Caco-2 (cell line): ENCODE results near the gene MAN1A1. TPM values are rescaled to one million over a fixed set of nuclear protein-coding genes. Genes with fewer than 3 reads are reported as not detected.

ENCODE experiments used
- BruUV-seq: library from RNA; stranded (reverse); fragments of 400-500 nt; replicated peaks from 2 replicates; lab custom pipeline; 2021; lab: Mats Ljungman, UMichigan
- CTCF ChIA-PET: fragments of 300-600 bp; sonication (Branson Sonifier 250); formaldehyde crosslinking; loops from one replicate; lab custom pipeline; 2022; ENCODE audit warnings: antibody characterized with exemption; lab: Charles Lee
- POLR2A ChIA-PET: fragments of 300-600 bp; sonication (Branson Sonifier 250); formaldehyde crosslinking; loops from one replicate; lab custom pipeline; 2022; ENCODE audit warnings: antibody characterized with exemption; lab: Charles Lee
- DNase-seq, 2 experiments: peaks; one replicate each; pipeline versions ENCODE4 v3.0.0 to v3.0.0-alpha.2; 2020 to 2022
- H3K27me3 ChIP-seq: replicated peaks from 2 replicates; pipeline ENCODE4 v1.6.0; 2011; ENCODE audit warnings: low read length; ENCODE audit not compliant: control insufficient read depth, insufficient read depth
- H3K36me3 ChIP-seq: 2 replicates; pipeline ENCODE4 v1.5.1; 2011; ENCODE audit warnings: low read length; ENCODE audit not compliant: control insufficient read depth, insufficient read depth
- H3K4me1 ChIP-seq: fragments of 250-450 bp; sonication (Bioruptor Pico); 2 replicates; pipeline ENCODE4 v1.5.1; 2020; ENCODE audit warnings: mild to moderate bottlenecking
- H3K4me3 ChIP-seq: 2 replicates; pipeline ENCODE4 v1.5.1; 2011; ENCODE audit warnings: low read depth, mild to moderate bottlenecking, control low read depth, low read length
- H3K9me3 ChIP-seq: fragments of 250-450 bp; sonication (Bioruptor Pico); 2 replicates; pipeline ENCODE4 v1.5.1; 2020; ENCODE audit warnings: mild to moderate bottlenecking, moderate library complexity
- H3K27ac Mint-ChIP-seq: one replicate; pipeline ENCODE4 v1.8.0; 2022; ENCODE audit warnings: mixed read lengths; ENCODE audit not compliant: unreplicated experiment
- H3K27me3 Mint-ChIP-seq: one replicate; pipeline ENCODE4 v1.8.0; 2022; ENCODE audit warnings: mixed read lengths; ENCODE audit not compliant: insufficient read depth, unreplicated experiment
- H3K36me3 Mint-ChIP-seq: one replicate; pipeline ENCODE4 v1.8.0; 2022; ENCODE audit warnings: mild to moderate bottlenecking, mixed read lengths; ENCODE audit not compliant: insufficient read depth, unreplicated experiment
- H3K4me1 Mint-ChIP-seq: one replicate; pipeline ENCODE4 v1.8.0; 2022; ENCODE audit warnings: low read depth, mixed read lengths; ENCODE audit not compliant: unreplicated experiment
- H3K4me3 Mint-ChIP-seq: one replicate; pipeline ENCODE4 v1.8.0; 2022; ENCODE audit warnings: mild to moderate bottlenecking, moderate library complexity, mixed read lengths; ENCODE audit not compliant: unreplicated experiment
- H3K9me3 Mint-ChIP-seq: one replicate; pipeline ENCODE4 v1.8.0; 2022; ENCODE audit warnings: mixed read lengths; ENCODE audit not compliant: unreplicated experiment
- intact Hi-C: fragments of 100-400 bp; cut with micrococcal nuclease; formaldehyde crosslinking; loops from one replicate; pipeline ENCODE4 v1.10.0; 2022; ENCODE audit not compliant: unreplicated experiment
- total RNA-seq: library from RNA; stranded (reverse); gene quantifications from 2 replicates; pipeline ENCODE4 v1.2.3, GENCODE V29; 2022
- TF ChIP-seq, protein P1 (sequence below), 2 experiments: fragments of 200-600 bp in 1 of 2; IDR thresholded peaks; 1 replicate in 1 of 2; 2 replicates in 1 of 2; pipeline versions ENCODE4 v1.5.1 to v1.8.0; 2011 to 2022; ENCODE audit warnings: antibody characterized with exemption in 1 of 2, control low read depth in 1 of 2, inconsistent platforms in 1 of 2, low read depth in 1 of 2, low read length in 1 of 2, mild to moderate bottlenecking in 1 of 2, moderate library complexity in 1 of 2; ENCODE audit not compliant: insufficient read depth in 1 of 2, severe bottlenecking in 1 of 2, unreplicated experiment in 1 of 2

Gene MAN1A1
- total RNA-seq, 1 experiment from 2014 or later, result 28.7 TPM

DNA sequence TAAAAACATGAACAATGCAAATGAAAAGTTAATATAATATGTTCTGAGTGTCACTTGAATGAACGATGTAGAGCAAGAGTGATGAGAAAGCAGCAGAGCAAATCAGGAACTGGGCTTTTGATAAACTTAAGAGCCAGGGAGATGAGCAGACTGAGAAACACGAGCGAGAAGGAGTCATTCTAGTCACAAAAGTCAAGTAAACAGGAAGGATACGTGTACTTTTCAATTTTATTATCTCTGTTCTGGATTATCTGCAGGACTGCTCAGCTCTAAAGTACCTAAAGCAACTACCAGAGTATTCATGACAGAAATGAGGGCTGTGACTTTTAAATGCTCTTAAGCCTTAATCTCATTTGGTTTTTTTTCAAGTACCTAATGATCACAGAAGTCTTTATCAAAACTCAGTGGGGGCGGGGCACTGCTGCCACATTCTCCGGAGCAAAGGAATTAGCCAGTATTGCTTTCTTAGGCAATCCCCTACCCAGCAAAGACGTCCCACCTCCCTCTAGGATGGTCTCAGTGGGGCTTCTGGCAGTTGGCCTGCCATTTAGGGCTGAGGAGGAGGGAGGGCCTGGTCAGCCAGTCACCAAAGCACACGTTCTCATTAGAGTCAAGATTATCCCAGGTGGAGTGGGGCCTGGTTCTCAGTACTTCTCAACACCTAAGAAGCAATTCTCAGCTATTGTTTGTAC is 8.6 kb downstream of the MAN1A1 start:
- Mint-ChIP-seq H3K9me3 (no peaks in the 10 kb centered on the region), H3K4me1 (peaks cover under 1% of the 10 kb centered on the region), H3K27me3 (no peaks in the 10 kb centered on the region), H3K4me3 (no peak overlapping the region), H3K36me3 (peaks cover 15% of the 10 kb centered on the region), H3K27ac (no peak overlapping the region)
- Histone ChIP-seq H3K27me3 (no peaks in the 10 kb centered on the region), H3K4me3 (no peak overlapping the region), H3K9me3 (no peaks in the 10 kb centered on the region), H3K4me1 (peaks cover 10% of the 10 kb centered on the region), H3K36me3 (peaks cover 1% of the 10 kb centered on the region; the same call in 1 of the 2 replicates)
- DNase-seq, result no peak
- ChIA-PET POLR2A (no interaction called here), CTCF (no interaction called here)
- intact Hi-C loops, result loop anchor here (10.0 kb wide), 1 partner anchor 376 kb away; no protein-coding TSS in a partner anchor
- TF ChIP-seq, protein P1, sequence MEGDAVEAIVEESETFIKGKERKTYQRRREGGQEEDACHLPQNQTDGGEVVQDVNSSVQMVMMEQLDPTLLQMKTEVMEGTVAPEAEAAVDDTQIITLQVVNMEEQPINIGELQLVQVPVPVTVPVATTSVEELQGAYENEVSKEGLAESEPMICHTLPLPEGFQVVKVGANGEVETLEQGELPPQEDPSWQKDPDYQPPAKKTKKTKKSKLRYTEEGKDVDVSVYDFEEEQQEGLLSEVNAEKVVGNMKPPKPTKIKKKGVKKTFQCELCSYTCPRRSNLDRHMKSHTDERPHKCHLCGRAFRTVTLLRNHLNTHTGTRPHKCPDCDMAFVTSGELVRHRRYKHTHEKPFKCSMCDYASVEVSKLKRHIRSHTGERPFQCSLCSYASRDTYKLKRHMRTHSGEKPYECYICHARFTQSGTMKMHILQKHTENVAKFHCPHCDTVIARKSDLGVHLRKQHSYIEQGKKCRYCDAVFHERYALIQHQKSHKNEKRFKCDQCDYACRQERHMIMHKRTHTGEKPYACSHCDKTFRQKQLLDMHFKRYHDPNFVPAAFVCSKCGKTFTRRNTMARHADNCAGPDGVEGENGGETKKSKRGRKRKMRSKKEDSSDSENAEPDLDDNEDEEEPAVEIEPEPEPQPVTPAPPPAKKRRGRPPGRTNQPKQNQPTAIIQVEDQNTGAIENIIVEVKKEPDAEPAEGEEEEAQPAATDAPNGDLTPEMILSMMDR (IDR thresholded peaks at IDR 0.05; ENCODE audit: insufficient read depth in 1 of 2, low read depth in 1 of 2, low read length in 1 of 2, severe bottlenecking in 1 of 2, unreplicated experiment in 1 of 2), result no peak
- no TSS peak for BruUV-seq

DNA sequence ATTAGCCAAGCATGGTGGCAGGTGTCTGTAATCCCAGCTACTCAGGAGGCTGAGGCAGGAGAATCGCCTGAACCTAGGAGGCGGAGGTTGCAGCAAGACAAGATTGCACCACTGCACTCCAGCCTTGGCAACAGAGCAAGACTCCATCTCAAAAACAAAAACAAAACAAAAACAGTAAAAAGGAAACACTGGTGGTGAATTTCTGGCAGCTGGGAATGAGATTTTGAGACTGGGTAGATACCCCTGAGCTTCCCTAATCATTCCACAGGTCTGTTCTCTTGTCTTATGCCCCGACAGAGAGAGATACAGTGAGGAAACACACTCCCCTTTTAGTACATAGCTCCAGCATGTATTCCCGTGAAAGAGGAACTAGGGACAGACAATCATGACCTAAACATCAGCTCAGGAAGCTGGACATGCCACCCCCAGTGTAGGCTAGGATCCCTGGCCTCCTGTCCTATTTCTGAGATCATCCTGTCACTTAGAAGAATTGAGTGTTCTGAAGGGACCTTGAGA is 9.6 kb downstream of the MAN1A1 start:
- H3K27me3 Mint-ChIP-seq, result no peaks in the 10 kb centered on the region
- no TSS peak for BruUV-seq
- no peak for DNase-seq
- peaks cover 15% of the 10 kb centered on the region for H3K36me3 Mint-ChIP-seq
- no peak overlapping the region for H3K4me3 Mint-ChIP-seq
- TF ChIP-seq, protein P1 (IDR thresholded peaks at IDR 0.05; ENCODE audit: insufficient read depth in 1 of 2, low read depth in 1 of 2, low read length in 1 of 2, severe bottlenecking in 1 of 2, unreplicated experiment in 1 of 2), result no peak
- H3K4me3 ChIP-seq, result no peak overlapping the region
- no peaks in the 10 kb centered on the region for H3K27me3 ChIP-seq
- POLR2A ChIA-PET, result no interaction called here
- H3K4me1 Mint-ChIP-seq, result no peaks in the 10 kb centered on the region
- no peaks in the 10 kb centered on the region for H3K9me3 ChIP-seq
- intact Hi-C loops, result loop anchor here (10.0 kb wide), 1 partner anchor 375 kb away; no protein-coding TSS in a partner anchor
- H3K36me3 ChIP-seq, result peaks cover 1% of the 10 kb centered on the region; the same call in 1 of the 2 replicates
- no peaks in the 10 kb centered on the region for H3K9me3 Mint-ChIP-seq
- peaks cover 10% of the 10 kb centered on the region for H3K4me1 ChIP-seq
- CTCF ChIA-PET, result no interaction called here
- no peak overlapping the region for H3K27ac Mint-ChIP-seq

DNA sequence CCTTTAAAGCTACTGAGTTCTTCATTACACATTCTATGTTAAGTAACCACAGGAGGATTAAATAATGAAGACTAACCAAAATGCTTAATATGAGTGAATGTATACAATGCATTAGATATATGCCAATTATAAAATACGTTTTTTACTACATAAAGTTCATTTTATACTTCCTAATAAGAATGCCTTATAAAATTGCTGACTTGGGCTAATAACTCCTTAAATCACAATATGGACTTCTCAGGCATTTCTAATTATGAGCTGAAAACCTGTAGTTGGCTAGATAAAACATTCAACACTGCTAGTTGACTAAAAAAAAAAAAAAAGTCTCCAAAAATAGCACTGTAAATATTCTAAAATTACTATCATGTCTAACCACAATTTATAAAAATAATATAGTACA is 11.8 kb downstream of the MAN1A1 start:
- Histone ChIP-seq H3K4me1 (peaks cover 6% of the 10 kb centered on the region), H3K9me3 (no peaks in the 10 kb centered on the region), H3K27me3 (no peaks in the 10 kb centered on the region), H3K36me3 (peaks cover 1% of the 10 kb centered on the region; the same call in 1 of the 2 replicates), H3K4me3 (no peak overlapping the region)
- DNase-seq, result no peak
- TF ChIP-seq, protein P1 (IDR thresholded peaks at IDR 0.05; ENCODE audit: insufficient read depth in 1 of 2, low read depth in 1 of 2, low read length in 1 of 2, severe bottlenecking in 1 of 2, unreplicated experiment in 1 of 2), result no peak
- no peak overlapping the region for H3K4me3 Mint-ChIP-seq
- no peaks in the 10 kb centered on the region for H3K27me3 Mint-ChIP-seq
- BruUV-seq, result no TSS peak
- ChIA-PET POLR2A (no interaction called here), CTCF (no interaction called here)
- no peak overlapping the region for H3K27ac Mint-ChIP-seq
- intact Hi-C loops, result no loop called here
- peaks cover 15% of the 10 kb centered on the region for H3K36me3 Mint-ChIP-seq
- H3K9me3 Mint-ChIP-seq, result no peaks in the 10 kb centered on the region
- H3K4me1 Mint-ChIP-seq, result no peaks in the 10 kb centered on the region
